ENCODE measurements around the gene MAP2K6.

The MAP2K6 gene

GRCh38 chr17:69427486-69428197 lies 13.1 kb downstream of the MAP2K6 start:
- DNase-seq (ENCODE audit: low read depth): no peak

- no peak for DNase-seq (ENCODE audit: low read depth)
These were observed 13.9 kb downstream of the MAP2K6 start for GRCh38 chr17:69428252-69428980.

- no peak for DNase-seq (ENCODE audit: low read depth)
These were observed 16.0 kb downstream of the MAP2K6 start for GRCh38 chr17:69430488-69430887.

DNA sequence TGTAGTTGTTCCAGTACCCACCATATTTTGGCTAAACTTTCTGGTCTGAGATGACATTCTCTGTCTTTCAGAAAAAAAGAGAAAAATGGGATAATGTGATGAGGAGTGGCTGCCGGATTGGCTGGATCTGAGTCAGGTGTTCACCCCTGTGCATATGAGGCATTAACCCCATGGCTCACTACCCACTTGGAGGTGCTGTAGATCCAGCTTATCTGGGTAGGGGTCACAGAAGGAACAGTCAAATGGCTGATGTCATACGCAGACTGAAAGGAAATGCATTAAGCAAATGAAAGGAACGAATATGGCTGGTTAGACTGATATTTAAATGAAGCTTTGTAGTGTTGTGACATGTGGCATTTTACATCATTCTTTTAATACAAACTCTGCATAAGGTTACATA lies 17.3 kb downstream of the MAP2K6 start:
- DNase-seq (ENCODE audit: low read depth): no peak

- DNase-seq (ENCODE audit: low read depth): no peak
These were observed 18.6 kb downstream of the MAP2K6 start for GRCh38 chr17:69433093-69433492.

- DNase-seq (ENCODE audit: low read depth): no peak
These were observed 19.7 kb downstream of the MAP2K6 start for GRCh38 chr17:69434164-69434579.

DNA sequence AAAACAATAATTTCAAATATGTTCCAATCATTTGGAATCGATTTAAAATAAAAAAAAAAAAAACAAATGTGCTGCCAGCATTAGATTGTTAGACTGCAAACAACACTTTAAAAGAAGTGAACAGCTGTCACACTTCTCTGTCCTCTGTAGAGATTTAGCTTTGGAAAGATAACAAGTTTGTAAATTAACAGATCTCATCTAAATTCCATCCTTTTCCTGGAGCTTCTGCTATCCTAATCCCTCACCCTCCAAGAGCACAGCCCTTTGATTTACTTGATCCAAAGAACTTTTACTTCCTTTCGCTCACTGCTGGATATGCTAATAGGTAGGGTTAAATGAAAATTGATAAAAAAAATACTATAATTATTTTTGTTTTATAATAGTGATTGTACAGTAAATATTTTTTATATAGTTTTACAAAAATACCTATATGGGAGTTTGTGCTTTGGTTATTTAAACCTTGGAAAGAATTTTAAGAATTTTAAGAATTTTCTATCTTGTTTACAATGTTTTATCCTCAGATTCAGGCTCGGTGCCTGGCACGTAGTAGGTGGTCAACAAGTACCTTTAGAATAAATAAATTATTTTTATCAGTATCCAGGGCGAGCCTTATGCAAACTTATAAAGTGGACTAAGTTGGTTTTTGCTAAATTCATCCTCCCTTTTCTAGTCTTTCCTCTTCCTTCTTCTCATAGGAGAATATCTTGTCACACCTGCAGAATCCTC lies 21.6 kb downstream of the MAP2K6 start:
- no peak for DNase-seq (ENCODE audit: low read depth)

DNA sequence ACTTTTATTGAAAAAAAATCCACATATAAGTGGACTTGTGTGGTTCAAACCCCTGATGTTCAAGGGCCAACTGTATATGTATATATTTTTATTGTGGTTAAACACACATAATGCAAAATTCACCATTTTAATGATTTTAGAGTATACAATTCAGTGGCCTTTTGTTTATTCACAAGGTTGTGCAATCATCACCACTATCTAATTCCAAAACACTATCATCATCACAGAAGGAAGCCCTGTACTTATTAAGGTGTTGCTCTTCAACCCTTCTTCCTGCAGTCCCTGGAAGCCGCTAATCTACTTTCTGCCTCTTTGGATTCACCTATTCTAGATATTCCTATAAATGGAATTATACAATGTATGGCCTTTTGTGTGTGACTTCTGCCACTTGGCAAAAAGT lies 23.0 kb downstream of the MAP2K6 start:
- no peak for DNase-seq (ENCODE audit: low read depth)

- no peak for DNase-seq (ENCODE audit: low read depth)
These were observed 24.3 kb downstream of the MAP2K6 start for GRCh38 chr17:69438776-69439175.

GRCh38 chr17:69441179-69441578 lies 26.7 kb downstream of the MAP2K6 start:
- no peak for DNase-seq (ENCODE audit: low read depth)

DNA sequence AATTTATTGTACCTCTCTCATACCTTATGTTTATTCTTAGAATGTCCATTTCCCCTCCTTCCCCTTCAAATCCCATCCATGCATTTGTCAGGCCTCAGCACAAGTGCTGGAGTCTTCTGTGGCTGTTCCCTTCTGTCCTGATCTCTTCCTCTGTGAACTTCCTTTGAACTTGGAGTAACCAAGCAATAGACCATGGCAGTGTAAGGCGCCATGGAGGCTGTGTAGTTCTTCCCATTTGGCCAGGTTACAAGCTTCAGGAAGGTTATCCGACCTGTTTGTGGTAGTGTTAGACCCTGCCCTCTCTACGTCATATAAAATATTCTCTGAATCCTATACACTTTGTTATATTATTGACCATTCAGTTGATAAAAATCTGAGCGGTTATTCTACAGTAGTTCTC lies 28.6 kb downstream of the MAP2K6 start:
- no peak for DNase-seq (ENCODE audit: low read depth)

- no peak for DNase-seq (ENCODE audit: low read depth)
These were observed 29.5 kb downstream of the MAP2K6 start for GRCh38 chr17:69444023-69444422.

DNA sequence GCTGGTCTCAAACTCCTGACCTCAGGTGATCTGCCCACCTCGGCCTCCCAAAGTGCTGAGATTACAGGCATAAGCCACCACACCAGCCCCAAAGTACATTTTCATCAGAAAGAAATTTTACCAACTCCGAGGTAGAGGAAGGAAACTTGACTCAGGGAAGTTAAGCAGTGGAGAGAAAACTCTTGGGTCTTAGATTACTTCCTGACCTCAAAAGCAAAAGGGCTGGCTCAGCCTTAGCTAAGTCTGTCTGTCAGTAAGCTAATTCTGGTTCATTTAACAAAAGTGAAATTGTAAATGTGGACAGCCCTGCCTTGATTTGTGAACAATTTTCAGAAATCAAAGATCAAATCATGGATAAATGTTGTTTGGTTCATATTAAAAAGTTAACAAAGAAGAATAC lies 30.6 kb downstream of the MAP2K6 start:
- DNase-seq (ENCODE audit: low read depth): no peak

DNA sequence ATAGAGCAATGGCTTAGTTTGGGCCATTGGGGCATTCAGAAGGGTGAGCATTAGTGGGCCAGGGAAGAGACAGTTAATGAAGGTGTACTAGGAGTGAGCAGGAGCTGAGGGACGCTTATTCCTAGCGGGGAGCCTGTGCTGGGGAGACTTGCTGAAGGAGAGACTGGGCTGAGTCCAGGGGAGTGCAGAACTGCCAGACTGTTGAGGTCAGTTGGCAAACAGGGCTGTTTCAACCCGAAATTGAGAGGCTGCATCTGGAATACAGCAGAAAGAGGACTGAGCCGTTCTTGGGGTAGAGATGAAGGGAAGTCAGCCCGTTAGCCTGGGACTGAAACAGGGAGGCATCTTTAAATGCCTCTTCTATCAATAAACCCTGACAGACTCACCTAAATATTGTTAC lies 33.2 kb downstream of the MAP2K6 start:
- no peak for DNase-seq (ENCODE audit: low read depth)

DNA sequence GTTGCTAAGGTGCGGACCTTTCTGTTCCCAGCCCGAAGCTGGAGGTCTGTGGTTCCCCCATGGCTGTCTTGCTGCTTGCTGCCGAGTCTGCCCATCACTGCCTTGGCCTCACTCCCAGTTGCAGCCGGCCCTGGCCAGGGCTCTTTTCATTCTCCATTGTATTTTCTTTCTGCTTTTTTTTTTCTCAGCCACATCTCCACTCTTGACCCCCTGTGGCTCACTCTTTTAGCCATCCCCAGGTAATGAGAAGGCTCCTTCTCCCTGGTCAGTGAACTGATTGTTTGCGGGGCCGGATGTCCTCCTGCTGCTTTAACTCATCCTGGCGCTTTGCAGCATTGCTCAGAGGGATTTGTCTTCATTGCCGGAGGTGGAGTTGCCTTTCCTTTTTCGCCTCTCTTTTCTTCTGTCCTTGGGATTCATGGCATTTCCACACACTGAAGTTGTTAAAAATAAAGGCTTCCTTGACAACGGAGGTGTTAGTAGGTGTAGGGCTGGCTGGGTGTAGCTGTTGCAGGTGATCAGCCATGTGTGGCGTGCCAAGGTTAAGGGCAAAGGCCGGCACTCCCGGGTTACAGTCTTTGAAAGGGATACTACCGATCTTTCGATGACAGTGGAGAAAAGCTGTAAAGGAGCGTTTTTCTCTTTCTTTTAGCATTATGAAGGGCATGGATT lies 34.1 kb downstream of the MAP2K6 start:
- DNase-seq (ENCODE audit: low read depth): no peak

- no peak for DNase-seq (ENCODE audit: low read depth)
These were observed 35.6 kb downstream of the MAP2K6 start for GRCh38 chr17:69450131-69450530.

DNA sequence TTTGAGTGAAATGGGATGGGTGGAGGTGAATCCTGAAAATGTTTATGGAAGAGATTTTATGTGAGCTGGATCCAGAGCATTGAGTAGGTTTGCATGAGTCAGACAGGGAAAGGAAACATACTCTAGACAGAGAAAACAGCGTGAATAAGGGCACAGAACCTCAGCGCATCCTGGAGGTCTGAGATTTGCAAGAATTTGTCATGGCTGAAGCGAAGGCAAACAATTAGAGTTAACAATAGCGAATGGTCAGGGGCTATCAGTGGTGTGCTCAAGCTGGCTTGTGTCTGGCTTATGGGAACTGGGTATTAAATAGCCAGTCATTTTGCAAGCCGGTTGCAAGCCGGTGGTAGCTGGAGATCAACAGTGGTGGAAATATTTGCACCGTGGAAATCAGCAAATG lies 36.4 kb downstream of the MAP2K6 start:
- no peak for DNase-seq (ENCODE audit: low read depth)

DNA sequence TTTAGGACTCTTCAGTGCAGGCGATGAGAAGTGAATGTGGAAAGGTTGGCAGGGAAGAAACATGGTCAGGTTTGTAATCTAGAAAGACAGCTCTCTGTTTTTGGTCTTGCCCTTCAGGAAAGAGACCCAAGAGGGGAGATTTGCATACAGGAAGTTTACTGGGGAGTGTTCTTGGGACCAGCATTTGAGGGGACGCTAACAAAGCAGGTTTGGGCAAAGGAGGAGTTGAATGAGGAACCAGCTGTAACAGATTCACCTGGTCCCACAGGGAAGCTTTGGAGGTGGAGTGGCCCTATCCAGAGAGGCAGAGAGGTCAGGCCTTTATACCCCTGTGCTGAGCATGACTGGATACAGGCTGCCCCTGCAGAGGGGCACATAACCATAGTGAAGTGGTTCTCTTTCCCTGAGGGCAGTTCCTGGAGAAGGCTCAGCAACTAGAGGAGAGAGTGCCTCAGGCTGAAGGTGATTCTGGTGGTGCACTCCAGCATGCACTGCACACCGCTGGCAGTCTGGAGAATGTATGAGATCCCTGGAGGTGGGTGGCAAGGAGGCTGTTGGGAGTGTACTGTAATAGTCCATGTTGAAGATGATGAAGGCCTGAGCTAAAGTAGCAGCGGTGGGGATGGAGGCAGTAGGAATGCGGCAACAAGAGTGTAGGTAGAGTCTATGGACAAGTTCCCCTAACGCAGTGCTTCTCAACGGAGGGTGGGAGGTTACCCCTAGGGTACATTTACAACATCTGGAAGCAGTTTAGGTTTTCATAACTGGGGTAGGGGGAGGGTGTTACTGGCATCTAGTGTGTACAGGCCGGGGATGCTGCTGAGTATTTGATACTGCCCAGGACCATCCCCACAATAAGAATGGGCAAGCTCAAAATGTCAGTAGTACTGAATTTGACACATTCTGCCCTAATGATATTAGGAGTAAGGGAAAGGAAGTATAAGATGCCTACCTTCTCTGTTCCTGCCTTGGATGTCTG lies 37.2 kb downstream of the MAP2K6 start:
- DNase-seq (ENCODE audit: low read depth): no peak

- no peak for DNase-seq (ENCODE audit: low read depth)
These were observed 38.3 kb downstream of the MAP2K6 start for GRCh38 chr17:69452664-69453260.

DNA sequence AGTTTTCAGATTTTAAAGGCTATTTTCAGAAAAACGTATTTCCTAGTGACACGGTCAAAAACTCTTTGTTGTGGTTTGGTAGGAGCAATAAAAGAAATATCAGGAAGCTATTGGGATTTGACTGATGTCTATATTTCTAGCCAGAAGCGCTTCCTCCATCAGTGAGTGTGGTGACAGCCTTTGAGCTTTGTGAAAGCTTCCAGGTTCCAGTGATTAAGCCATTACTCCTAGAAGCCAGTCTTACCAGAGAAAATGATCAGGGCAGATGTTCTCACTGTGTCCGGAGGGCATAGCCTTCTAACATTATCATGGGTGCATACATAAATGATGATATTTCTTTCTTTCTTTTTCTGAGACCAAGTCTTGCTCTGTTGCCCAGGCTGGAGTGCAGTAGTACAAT lies 39.6 kb downstream of the MAP2K6 start:
- DNase-seq (ENCODE audit: low read depth): no peak

GRCh38 chr17:69455040-69455439 lies 40.5 kb downstream of the MAP2K6 start:
- no peak for DNase-seq (ENCODE audit: low read depth)

All from CMK (cell line).